Measurements from ENCODE around the gene APRT.

Gene APRT

GRCh38 chr16:88810166-88810911 is 1.4 kb downstream of the APRT start:
- peak; percentile 72 for DNase-seq
- Mint-ChIP-seq H3K4me3 (peak overlapping the region; percentile 93), H3K36me3 (ENCODE audit: low read depth) (peaks cover 60% of the 10 kb centered on the region), H3K27ac (peak overlapping the region; percentile 98), H3K9me3 (no peaks in the 10 kb centered on the region), H3K4me1 (ENCODE audit: low read depth) (peaks cover 33% of the 10 kb centered on the region), H3K27me3 (no peaks in the 10 kb centered on the region)

- Mint-ChIP-seq H3K9me3 (no peaks in the 10 kb centered on the region), H3K4me3 (peak overlapping the region; percentile 93), H3K36me3 (ENCODE audit: low read depth) (peaks cover 66% of the 10 kb centered on the region), H3K27me3 (no peaks in the 10 kb centered on the region), H3K27ac (peak overlapping the region; percentile 98), H3K4me1 (ENCODE audit: low read depth) (peaks cover 33% of the 10 kb centered on the region)
- DNase-seq, result peak; percentile 52
Observed at GRCh38 chr16:88809676-88810165, 2.0 kb downstream of the APRT start.

- Mint-ChIP-seq H3K9me3 (no peaks in the 10 kb centered on the region), H3K4me3 (peak overlapping the region; percentile 93), H3K27ac (peak overlapping the region; percentile 98), H3K36me3 (ENCODE audit: low read depth) (peaks cover 72% of the 10 kb centered on the region), H3K4me1 (ENCODE audit: low read depth) (peaks cover 33% of the 10 kb centered on the region), H3K27me3 (no peaks in the 10 kb centered on the region)
- DNase-seq, result peak; percentile 51
Observed at GRCh38 chr16:88809068-88809675, 2.6 kb downstream of the APRT start.

GRCh38 chr16:88807626-88808453 is 3.9 kb downstream of the APRT start:
- H3K9me3 Mint-ChIP-seq, result no peaks in the 10 kb centered on the region
- no peaks in the 10 kb centered on the region for H3K27me3 Mint-ChIP-seq
- H3K4me1 Mint-ChIP-seq (ENCODE audit: low read depth), result peaks cover 28% of the 10 kb centered on the region
- peak overlapping the region; percentile 93 for H3K4me3 Mint-ChIP-seq
- peak overlapping the region; percentile 98 for H3K27ac Mint-ChIP-seq
- peak; percentile 47 for DNase-seq
- H3K36me3 Mint-ChIP-seq (ENCODE audit: low read depth), result peaks cover 74% of the 10 kb centered on the region

- peaks cover 26% of the 10 kb centered on the region for H3K4me1 Mint-ChIP-seq (ENCODE audit: low read depth)
- peak overlapping the region; percentile 93 for H3K4me3 Mint-ChIP-seq
- peak overlapping the region; percentile 98 for H3K27ac Mint-ChIP-seq
- no peaks in the 10 kb centered on the region for H3K9me3 Mint-ChIP-seq
- H3K27me3 Mint-ChIP-seq, result no peaks in the 10 kb centered on the region
- peak; percentile 52 for DNase-seq
- peaks cover 74% of the 10 kb centered on the region for H3K36me3 Mint-ChIP-seq (ENCODE audit: low read depth)
Observed at GRCh38 chr16:88807142-88807625, 4.5 kb downstream of the APRT start.

- H3K27ac Mint-ChIP-seq, result peak overlapping the region; percentile 98
- peaks cover 28% of the 10 kb centered on the region for H3K4me1 Mint-ChIP-seq (ENCODE audit: low read depth)
- peaks cover 72% of the 10 kb centered on the region for H3K36me3 Mint-ChIP-seq (ENCODE audit: low read depth)
- H3K4me3 Mint-ChIP-seq, result peak overlapping the region; percentile 93
- H3K27me3 Mint-ChIP-seq, result no peaks in the 10 kb centered on the region
- no peaks in the 10 kb centered on the region for H3K9me3 Mint-ChIP-seq
- no peak for DNase-seq
Observed at GRCh38 chr16:88806491-88807111, 5.1 kb downstream of the APRT start.

GRCh38 chr16:88805887-88806393 is 5.8 kb downstream of the APRT start:
- H3K36me3 Mint-ChIP-seq (ENCODE audit: low read depth), result peaks cover 73% of the 10 kb centered on the region
- no peaks in the 10 kb centered on the region for H3K27me3 Mint-ChIP-seq
- peaks cover 33% of the 10 kb centered on the region for H3K4me1 Mint-ChIP-seq (ENCODE audit: low read depth)
- H3K9me3 Mint-ChIP-seq, result no peaks in the 10 kb centered on the region
- DNase-seq, result no peak
- peak overlapping the region; percentile 93 for H3K4me3 Mint-ChIP-seq
- peak overlapping the region; percentile 98 for H3K27ac Mint-ChIP-seq

GRCh38 chr16:88805340-88805715 is 6.4 kb downstream of the APRT start:
- no peaks in the 10 kb centered on the region for H3K9me3 Mint-ChIP-seq
- peaks cover 67% of the 10 kb centered on the region for H3K36me3 Mint-ChIP-seq (ENCODE audit: low read depth)
- no peak for DNase-seq
- H3K4me1 Mint-ChIP-seq (ENCODE audit: low read depth), result peaks cover 39% of the 10 kb centered on the region
- H3K4me3 Mint-ChIP-seq, result peak overlapping the region; percentile 93
- H3K27me3 Mint-ChIP-seq, result no peaks in the 10 kb centered on the region
- peak overlapping the region; percentile 73 for H3K27ac Mint-ChIP-seq

- H3K36me3 Mint-ChIP-seq (ENCODE audit: low read depth), result peaks cover 61% of the 10 kb centered on the region
- H3K27me3 Mint-ChIP-seq, result no peaks in the 10 kb centered on the region
- H3K27ac Mint-ChIP-seq, result peak overlapping the region; percentile 84
- peak overlapping the region; percentile 93 for H3K4me3 Mint-ChIP-seq
- no peaks in the 10 kb centered on the region for H3K9me3 Mint-ChIP-seq
- peaks cover 39% of the 10 kb centered on the region for H3K4me1 Mint-ChIP-seq (ENCODE audit: low read depth)
- DNase-seq, result peak; percentile 67
Observed at GRCh38 chr16:88804552-88805339, 7.0 kb downstream of the APRT start.

GRCh38 chr16:88804173-88804551 is 7.6 kb downstream of the APRT start:
- peaks cover 55% of the 10 kb centered on the region for H3K36me3 Mint-ChIP-seq (ENCODE audit: low read depth)
- H3K27ac Mint-ChIP-seq, result peak overlapping the region; percentile 84
- no peaks in the 10 kb centered on the region for H3K9me3 Mint-ChIP-seq
- DNase-seq, result no peak
- H3K4me1 Mint-ChIP-seq (ENCODE audit: low read depth), result peaks cover 36% of the 10 kb centered on the region
- H3K4me3 Mint-ChIP-seq, result peak overlapping the region; percentile 93
- no peaks in the 10 kb centered on the region for H3K27me3 Mint-ChIP-seq

- peak; percentile 95 for DNase-seq
- no peaks in the 10 kb centered on the region for H3K27me3 Mint-ChIP-seq
- H3K27ac Mint-ChIP-seq, result peak within 1 kb of the TSS; percentile 95
- peak within 1 kb of the TSS; percentile 93 for H3K4me3 Mint-ChIP-seq
- peaks cover 48% of the 10 kb centered on the region for H3K36me3 Mint-ChIP-seq (ENCODE audit: low read depth)
- H3K4me1 Mint-ChIP-seq (ENCODE audit: low read depth), result peaks cover 32% of the 10 kb centered on the region
- H3K9me3 Mint-ChIP-seq, result no peaks in the 10 kb centered on the region
Observed at GRCh38 chr16:88803264-88803987, 8.3 kb downstream of the APRT start, which contains the start of gene CDT1. CDT1 (plus strand) TSS chr16:88803789; CDS start chr16:88803832, 43 bp downstream.

GRCh38 chr16:88800277-88800592 is 11.5 kb downstream of the APRT start:
- Mint-ChIP-seq H3K27me3 (no peaks in the 10 kb centered on the region), H3K4me1 (ENCODE audit: low read depth) (peaks cover 25% of the 10 kb centered on the region), H3K9me3 (no peaks in the 10 kb centered on the region), H3K36me3 (ENCODE audit: low read depth) (peaks cover 16% of the 10 kb centered on the region), H3K4me3 (no peak overlapping the region), H3K27ac (no peak overlapping the region)
- no peak for DNase-seq
